ENCODE measurements around the gene PABPN1.

Gene PABPN1

GRCh38 chr14:23365036-23365731 is 43.9 kb downstream of the PABPN1 start, which contains the start of gene EFS:
EFS (minus strand) TSS chr14:23365172; CDS start chr14:23365025, 147 bp downstream.
- no peak for DNase-seq (ENCODE audit: low spot score)
- Mint-ChIP-seq H3K27me3 (ENCODE audit: low read depth) (peaks cover 46% of the 10 kb centered on the region), H3K4me3 (no peak within 1 kb of the TSS), H3K9me3 (no peaks in the 10 kb centered on the region), H3K4me1 (ENCODE audit: low read depth) (no peaks in the 10 kb centered on the region), H3K27ac (no peak within 1 kb of the TSS), H3K36me3 (ENCODE audit: low read depth) (no peaks in the 10 kb centered on the region)

GRCh38 chr14:23365732-23366425 is 44.6 kb downstream of the PABPN1 start:
- Mint-ChIP-seq H3K36me3 (ENCODE audit: low read depth) (no peaks in the 10 kb centered on the region), H3K27me3 (ENCODE audit: low read depth) (peaks cover 46% of the 10 kb centered on the region), H3K4me3 (no peak overlapping the region), H3K27ac (no peak overlapping the region), H3K4me1 (ENCODE audit: low read depth) (no peaks in the 10 kb centered on the region), H3K9me3 (no peaks in the 10 kb centered on the region)
- no peak for DNase-seq (ENCODE audit: low spot score)

GRCh38 chr14:23366426-23366921 is 45.2 kb downstream of the PABPN1 start:
- Mint-ChIP-seq H3K27ac (no peak overlapping the region), H3K4me1 (ENCODE audit: low read depth) (no peaks in the 10 kb centered on the region), H3K4me3 (no peak overlapping the region), H3K36me3 (ENCODE audit: low read depth) (no peaks in the 10 kb centered on the region), H3K27me3 (ENCODE audit: low read depth) (peaks cover 48% of the 10 kb centered on the region), H3K9me3 (no peaks in the 10 kb centered on the region)
- DNase-seq (ENCODE audit: low spot score) = no peak

DNA sequence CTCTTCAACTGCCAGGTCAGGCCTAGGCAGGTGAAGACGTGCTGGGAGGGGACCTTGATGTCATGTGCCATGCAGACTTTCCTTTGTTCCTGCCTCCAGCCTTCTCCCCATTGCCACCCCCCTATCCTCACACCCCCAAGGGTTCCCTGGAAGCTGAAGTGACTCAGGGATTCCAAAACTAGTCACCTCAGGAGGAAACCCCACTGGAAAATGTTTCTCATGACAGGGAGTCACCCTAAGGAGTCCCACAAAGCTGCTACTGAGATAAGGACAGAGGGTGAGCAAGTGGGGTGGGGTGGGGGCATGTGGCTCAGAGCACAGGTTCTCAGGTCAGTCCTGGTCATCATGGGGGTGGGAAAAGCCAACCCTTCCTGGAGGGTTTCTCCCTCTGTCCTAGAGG is 49.0 kb downstream of the PABPN1 start:
- Mint-ChIP-seq H3K9me3 (no peaks in the 10 kb centered on the region), H3K36me3 (ENCODE audit: low read depth) (no peaks in the 10 kb centered on the region), H3K4me1 (ENCODE audit: low read depth) (no peaks in the 10 kb centered on the region), H3K27ac (no peak overlapping the region), H3K27me3 (ENCODE audit: low read depth) (peaks cover 33% of the 10 kb centered on the region), H3K4me3 (no peak overlapping the region)
- DNase-seq (ENCODE audit: low spot score) = no peak

DNA sequence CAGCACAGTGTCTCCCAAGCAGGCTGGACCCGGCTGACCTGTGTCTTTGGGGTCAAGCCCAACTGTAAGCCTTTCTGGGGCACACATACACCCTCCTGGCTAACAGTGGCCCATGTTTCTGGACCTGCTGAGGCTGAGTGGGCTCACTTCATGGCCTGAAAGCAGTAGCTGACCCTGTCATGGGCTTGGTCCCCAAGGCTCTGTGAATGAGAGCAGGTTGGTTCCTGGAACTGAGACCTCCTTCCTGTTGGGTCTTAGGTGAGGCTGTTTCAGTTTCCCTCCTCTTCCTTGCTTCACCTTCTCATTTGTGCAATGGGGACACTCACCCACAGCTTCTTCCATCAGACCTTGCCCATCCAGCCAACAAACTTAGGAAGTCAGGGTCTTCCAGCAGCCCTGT is 50.6 kb downstream of the PABPN1 start:
- Mint-ChIP-seq H3K9me3 (no peaks in the 10 kb centered on the region), H3K36me3 (ENCODE audit: low read depth) (no peaks in the 10 kb centered on the region), H3K27me3 (ENCODE audit: low read depth) (peaks cover 28% of the 10 kb centered on the region), H3K27ac (no peak overlapping the region), H3K4me3 (no peak overlapping the region), H3K4me1 (ENCODE audit: low read depth) (no peaks in the 10 kb centered on the region)
- no peak for DNase-seq (ENCODE audit: low spot score)

DNA sequence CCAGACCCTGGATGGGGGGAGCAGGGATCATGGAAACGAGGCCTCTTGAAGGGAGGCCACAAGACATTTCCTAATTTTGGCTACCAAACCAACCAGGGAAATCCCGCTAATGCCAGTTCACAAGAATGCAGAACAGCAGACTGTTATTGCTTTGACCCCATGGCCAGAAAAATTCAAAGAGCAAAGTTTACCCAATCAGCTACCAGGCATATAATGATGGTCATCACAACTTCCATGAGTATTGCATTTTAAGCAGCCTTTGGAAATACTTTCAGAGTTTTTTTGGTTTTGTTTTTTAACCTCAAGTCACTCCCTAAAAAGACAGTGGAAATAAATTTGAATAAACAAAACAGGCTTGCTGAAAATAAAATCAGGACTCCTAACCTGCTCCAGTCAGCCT is 51.3 kb downstream of the PABPN1 start, which contains the start of gene IL25:
TSS of gene IL25 (plus strand) at position 301 of the 400 bp plus-strand sequence.
- H3K4me3 Mint-ChIP-seq = no peak within 1 kb of the TSS
- no peak within 1 kb of the TSS for H3K27ac Mint-ChIP-seq
- no peaks in the 10 kb centered on the region for H3K36me3 Mint-ChIP-seq (ENCODE audit: low read depth)
- H3K4me1 Mint-ChIP-seq (ENCODE audit: low read depth) = no peaks in the 10 kb centered on the region
- no peak for DNase-seq (ENCODE audit: low spot score)
- H3K27me3 Mint-ChIP-seq (ENCODE audit: low read depth) = peaks cover 22% of the 10 kb centered on the region
- H3K9me3 Mint-ChIP-seq = no peaks in the 10 kb centered on the region

GRCh38 chr14:23373041-23373440 is 51.8 kb downstream of the PABPN1 start:
- peaks cover 17% of the 10 kb centered on the region for H3K27me3 Mint-ChIP-seq (ENCODE audit: low read depth)
- H3K36me3 Mint-ChIP-seq (ENCODE audit: low read depth) = no peaks in the 10 kb centered on the region
- no peaks in the 10 kb centered on the region for H3K9me3 Mint-ChIP-seq
- no peaks in the 10 kb centered on the region for H3K4me1 Mint-ChIP-seq (ENCODE audit: low read depth)
- no peak overlapping the region for H3K27ac Mint-ChIP-seq
- no peak for DNase-seq (ENCODE audit: low spot score)
- no peak overlapping the region for H3K4me3 Mint-ChIP-seq
